CD4-positive, alpha-beta T cell treated with Interferon alpha-2 for 1 hour (primary cell): ENCODE data around the gene CD84.
"Not testable (repeated sequence)": the region's sequence is repeated elsewhere in the genome, so short reads cannot be mapped to it uniquely, and the experiment has no call there.

Source experiments
- DNase-seq, 2 donors: peaks; one replicate each; pipeline ENCODE4 v3.0.0-alpha.2; 2020 to 2022

CD84 gene

DNA sequence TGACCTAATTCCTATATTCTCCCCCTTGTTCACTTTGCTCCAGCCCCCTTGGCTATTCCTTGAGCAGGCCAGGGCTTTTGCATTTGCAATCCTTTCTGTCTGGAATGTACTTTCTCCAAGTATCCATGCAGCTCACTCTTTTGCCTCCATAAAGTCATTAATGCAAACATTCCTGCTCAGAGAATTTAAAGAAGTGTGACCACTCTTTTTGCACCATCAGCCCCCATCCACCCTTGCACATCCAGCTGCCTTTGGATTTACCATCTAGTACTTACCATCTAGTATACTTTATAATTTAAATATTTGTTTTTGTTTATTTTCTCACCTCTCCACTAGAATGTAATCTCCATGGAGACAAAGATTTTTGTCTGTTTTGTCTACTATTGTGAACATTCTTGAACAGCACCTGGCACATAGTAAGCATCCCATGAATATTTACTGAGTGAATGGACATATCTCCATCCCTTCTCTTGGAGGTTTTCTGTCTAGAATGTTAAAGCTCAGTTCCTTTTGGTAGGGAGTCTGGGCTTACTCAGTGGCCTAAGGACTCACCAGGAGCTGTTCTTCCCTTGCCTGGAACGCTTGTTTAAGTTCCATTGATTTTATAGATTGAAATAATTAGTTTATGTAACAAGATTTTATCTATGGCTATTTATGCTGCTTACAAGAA is 78.8 kb downstream of the CD84 start:
- DNase-seq, result no peak

DNA sequence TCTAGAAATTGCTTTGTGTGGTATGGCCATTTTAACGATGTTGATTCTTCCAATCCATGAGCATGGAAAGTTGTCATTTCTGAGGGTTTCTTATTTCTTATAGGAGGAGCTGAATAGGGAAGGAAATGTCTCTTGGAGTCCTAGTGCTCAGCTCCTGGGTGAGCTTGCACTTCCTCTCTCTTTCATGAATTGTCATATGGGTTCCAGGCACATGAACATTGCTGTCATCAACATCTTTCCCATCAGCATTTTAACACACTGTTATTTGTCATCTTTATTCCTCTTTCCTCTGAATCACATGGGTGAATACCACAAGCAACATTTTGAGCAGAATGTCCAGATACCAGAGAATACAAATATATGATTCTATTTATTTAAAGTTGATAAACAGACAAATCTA is 79.7 kb downstream of the CD84 start:
- no peak for DNase-seq

DNA sequence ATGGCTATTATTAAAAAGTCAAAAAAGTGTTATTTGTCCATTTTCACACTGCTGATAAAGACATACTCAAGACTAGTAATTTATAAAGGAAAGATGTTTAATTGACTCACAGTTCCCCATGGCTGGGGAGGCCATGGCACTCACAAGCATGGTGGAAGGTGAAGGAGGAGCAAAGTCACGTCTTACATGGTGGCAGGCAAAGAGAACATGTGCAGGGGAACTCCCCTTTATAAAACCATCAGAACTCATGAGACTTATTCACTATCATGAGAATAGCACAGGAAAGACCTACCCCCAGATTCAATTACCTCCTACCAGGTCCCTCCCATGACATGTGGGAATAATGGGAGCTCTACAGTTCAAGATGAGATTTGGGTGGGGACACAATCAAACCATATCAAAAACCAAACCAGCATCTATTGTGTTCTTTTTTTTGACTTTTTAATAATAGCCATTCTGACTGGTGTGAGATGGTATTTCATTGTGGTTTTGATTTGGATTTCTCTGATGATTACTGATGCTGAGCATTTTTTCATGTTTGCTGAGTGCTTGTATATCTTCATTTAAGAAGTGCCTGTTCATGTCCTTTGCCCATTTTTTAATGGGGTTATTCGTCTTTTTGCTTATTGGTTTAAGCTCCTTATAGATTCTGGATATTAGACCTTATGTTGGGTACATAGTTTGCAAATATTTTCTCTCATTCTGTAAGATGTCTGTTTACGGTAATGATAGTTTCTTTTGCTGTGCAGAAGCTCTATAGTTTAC is 80.8 kb downstream of the CD84 start:
- DNase-seq, result not testable (repeated sequence)

DNA sequence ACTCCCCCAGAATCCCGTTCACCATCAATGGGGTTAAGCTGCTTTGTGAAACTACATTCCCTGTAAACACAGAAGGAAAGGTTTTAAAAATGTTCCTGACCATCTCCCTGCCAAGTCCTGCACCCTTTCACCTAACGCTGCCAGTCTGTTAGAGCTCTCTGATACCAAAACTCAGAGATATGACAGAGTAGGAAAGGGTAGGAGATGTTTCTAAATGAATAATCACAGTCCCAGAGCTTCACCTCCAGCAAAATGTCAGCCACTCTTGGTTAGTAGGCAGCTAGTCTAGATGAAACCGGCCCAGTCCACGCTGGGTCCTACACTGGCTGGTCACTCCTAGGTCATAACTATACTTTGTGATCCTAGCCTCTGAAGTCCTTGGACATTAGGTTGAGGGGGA is 83.0 kb downstream of the CD84 start:
- no peak for DNase-seq

DNA sequence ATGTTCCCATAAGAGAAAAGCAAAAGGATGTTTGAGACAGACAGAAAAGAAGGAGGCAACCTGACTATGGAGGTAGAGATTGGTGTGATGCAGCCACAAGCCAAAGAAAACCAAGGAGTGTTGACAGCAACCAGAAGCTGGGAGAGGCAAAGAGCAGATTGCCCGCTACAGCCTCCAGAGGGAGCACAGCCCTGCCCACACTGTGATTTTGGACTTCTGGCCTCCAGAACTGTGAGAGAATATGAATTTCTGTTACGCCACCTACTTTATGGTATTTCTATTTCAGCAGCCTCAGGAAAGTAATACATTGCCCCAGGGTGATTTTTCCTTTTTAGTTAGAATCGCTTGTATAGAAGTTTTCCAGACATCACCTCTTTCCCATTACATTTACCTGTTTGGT is 84.7 kb downstream of the CD84 start:
- DNase-seq, result peak; percentile 5 to 18

DNA sequence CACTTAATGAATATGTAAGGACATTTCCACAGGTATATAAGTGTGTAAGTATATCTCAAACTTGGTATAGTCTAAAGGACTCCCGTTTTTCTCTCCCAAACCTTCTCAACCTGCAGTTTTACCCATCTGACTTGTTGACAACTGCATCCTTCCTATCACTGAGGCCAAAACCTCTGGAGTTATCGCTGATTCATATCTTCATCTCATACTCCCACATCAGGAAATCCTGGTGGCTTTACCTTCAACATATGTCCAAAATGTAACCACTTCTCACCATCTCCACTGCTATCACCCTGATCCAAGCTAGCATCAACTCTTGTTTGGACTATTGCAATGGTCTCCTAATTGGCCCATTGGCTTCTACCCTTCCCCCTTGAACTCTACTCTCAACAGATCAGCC is 86.7 kb downstream of the CD84 start:
- DNase-seq, result no peak

DNA sequence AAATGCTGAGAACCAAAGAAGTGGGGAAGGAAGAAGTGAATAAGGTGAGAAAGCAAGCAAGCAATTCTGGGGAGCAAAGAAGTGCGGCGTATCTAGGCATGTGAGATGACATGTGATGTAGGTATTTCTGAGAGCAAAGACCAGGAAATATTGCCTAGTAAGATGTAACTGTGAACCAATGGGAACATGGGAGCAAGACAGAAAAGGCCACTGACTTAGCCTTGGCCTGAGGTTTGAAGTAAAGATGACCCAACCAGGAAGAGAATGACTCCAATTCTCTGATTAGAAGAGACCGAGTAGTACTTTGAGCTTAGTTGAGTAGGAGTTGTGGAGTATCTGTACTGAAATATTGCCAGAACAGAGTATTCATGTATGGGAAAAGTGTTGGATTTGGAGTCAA is 87.3 kb downstream of the CD84 start:
- DNase-seq, result no peak
